Activated CD4-positive, alpha-beta T cell treated with anti-CD3 and anti-CD28 coated beads, Interleukin-2, amount 50 U/mL, for 24 hours (primary cell): ENCODE results near the gene FMC1.

Experiments
- DNase-seq, 2 donors: peaks; one replicate each; pipeline ENCODE4 v3.0.0-alpha.2; 2020; ENCODE audit warnings: low read depth in 1 of 2, low spot score in 1 of 2

FMC1 gene

GRCh38 chr7:139370943-139371313, 29.8 kb downstream of the FMC1 start:
- no peak for DNase-seq

GRCh38 chr7:139374246-139374645, 33.1 kb downstream of the FMC1 start:
- no peak for DNase-seq

- DNase-seq = no peak
These were observed 41.3 kb downstream of the FMC1 start for GRCh38 chr7:139382439-139382838.

- DNase-seq = no peak
These were observed 43.5 kb downstream of the FMC1 start for GRCh38 chr7:139384611-139385010.

- DNase-seq = no peak
These were observed 46.5 kb downstream of the FMC1 start for GRCh38 chr7:139387594-139387993.

GRCh38 chr7:139389091-139389490, 48.0 kb downstream of the FMC1 start:
- no peak for DNase-seq

- DNase-seq = no peak
These were observed 48.6 kb downstream of the FMC1 start for GRCh38 chr7:139389774-139390173.

- no peak for DNase-seq
These were observed 52.6 kb downstream of the FMC1 start for GRCh38 chr7:139393621-139394211.

- DNase-seq = no peak
These were observed 53.4 kb downstream of the FMC1 start for GRCh38 chr7:139394540-139394939.
